Activated T-cell treated with anti-CD3 and anti-CD28 coated beads, Interleukin-2, amount 50 U/mL, for 72 hours (primary cell): ENCODE data around the gene NUDT21. TPM values are rescaled to one million over a fixed set of nuclear protein-coding genes. Genes with fewer than 3 reads are reported as not detected.
"Not testable (repeated sequence)": the region's sequence is repeated elsewhere in the genome, so short reads cannot be mapped to it uniquely, and the experiment has no call there.

ENCODE experiments used
- ATAC-seq, 2 donors: fragments of 150-1000 bp; cut with Tn5 transposase; replicated peaks in 1 of 2; 2 replicates each; pipeline ENCODE4 v1.10.0; 2021; ENCODE audit warnings: moderate library complexity in 2 of 2, mild to moderate bottlenecking in 1 of 2
- DNase-seq, 2 donors: peaks; one replicate each; pipeline ENCODE4 v3.0.0; 2021 to 2022; ENCODE audit warnings: mixed read lengths in 1 of 2
- H3K27ac Mint-ChIP-seq: one replicate; pipeline ENCODE4 v1.8.0; 2022; ENCODE audit warnings: mild to moderate bottlenecking, moderate library complexity, mixed read lengths
- H3K27me3 Mint-ChIP-seq: one replicate; pipeline ENCODE4 v1.8.0; 2022; ENCODE audit warnings: low read depth, mixed read lengths
- H3K36me3 Mint-ChIP-seq, 2 donors: one replicate each; pipeline ENCODE4 v1.8.0; 2022; ENCODE audit warnings: mixed read lengths in 2 of 2, mild to moderate bottlenecking in 1 of 2; ENCODE audit not compliant: insufficient read depth in 2 of 2
- H3K4me1 Mint-ChIP-seq: one replicate; pipeline ENCODE4 v1.8.0; 2022; ENCODE audit warnings: low read depth, mixed read lengths
- H3K4me3 Mint-ChIP-seq, 2 donors: one replicate each; pipeline ENCODE4 v1.8.0; 2022; ENCODE audit warnings: mild to moderate bottlenecking in 2 of 2, mixed read lengths in 2 of 2, moderate library complexity in 2 of 2
- H3K9me3 Mint-ChIP-seq, 2 donors: one replicate each; pipeline ENCODE4 v1.8.0; 2022; ENCODE audit warnings: mixed read lengths in 2 of 2
- total RNA-seq, 2 donors: library from RNA; stranded (reverse); gene quantifications; one replicate each; pipeline ENCODE4 v1.2.3, GENCODE V29; 2022

Gene NUDT21
- total RNA-seq, 2 donors from 2014 or later = 304 to 350 TPM

DNA sequence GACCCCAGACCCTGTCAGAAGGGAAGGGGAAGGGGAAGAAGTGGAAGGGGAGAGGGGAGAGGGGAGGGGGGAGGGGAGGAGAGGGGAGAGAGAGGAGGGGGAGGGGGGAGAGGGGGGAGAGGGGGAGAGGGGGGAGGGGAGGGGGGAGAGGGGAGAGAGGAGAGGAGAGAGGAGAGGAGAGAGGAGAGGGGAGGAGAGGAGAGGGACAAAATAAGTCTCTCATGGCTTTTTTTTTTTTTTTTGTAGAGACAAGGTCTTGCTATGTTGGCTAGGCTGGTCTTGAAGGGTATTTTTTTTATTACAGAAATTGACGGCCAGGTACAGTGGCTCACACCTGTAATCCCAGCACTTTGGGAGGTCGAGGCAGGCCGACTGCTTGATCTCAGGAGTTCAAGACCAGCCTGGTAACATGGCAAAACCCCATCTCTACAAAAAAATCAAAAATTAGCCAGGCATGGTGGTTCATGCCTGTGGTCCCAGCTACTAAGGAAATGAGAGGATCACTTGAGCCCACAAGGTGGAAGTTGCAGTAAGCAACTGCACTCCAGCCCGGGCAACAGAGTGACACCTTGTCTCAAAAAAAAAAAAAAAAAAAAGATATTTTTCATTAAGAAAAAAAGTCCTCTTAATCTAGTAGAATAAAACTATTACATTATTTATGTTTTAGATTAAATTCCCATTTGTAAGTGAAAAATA, 45.0 kb downstream of the NUDT21 start:
- no peak overlapping the region for H3K27ac Mint-ChIP-seq
- H3K9me3 Mint-ChIP-seq = no peaks in the 10 kb centered on the region
- H3K4me3 Mint-ChIP-seq = no peak overlapping the region
- H3K27me3 Mint-ChIP-seq = no peaks in the 10 kb centered on the region
- H3K36me3 Mint-ChIP-seq = peaks cover 4 to 9% of the 10 kb centered on the region in 2 donors
- ATAC-seq = no peak
- no peak for DNase-seq
- H3K4me1 Mint-ChIP-seq = no peaks in the 10 kb centered on the region

DNA sequence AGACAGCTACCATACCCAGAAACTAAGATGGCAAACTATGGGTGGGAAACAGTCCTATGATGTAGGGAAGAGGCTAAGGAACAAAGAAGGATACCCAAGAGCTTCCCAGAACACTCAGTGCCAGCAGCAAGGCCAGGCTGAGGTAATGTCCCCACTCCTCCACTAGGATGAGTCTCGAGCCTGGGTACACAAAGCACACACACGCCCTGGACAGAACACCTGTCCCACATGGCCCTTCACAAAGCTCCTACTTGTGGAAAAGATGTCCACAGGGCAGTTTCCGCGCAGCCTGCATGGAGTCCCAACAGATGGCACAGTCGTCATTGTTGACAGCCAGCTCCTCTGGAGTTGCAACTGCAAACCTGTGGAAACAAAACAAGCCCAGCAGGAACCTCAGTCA, 49.6 kb downstream of the NUDT21 start:
- no peak for DNase-seq
- no peak overlapping the region for H3K27ac Mint-ChIP-seq
- H3K9me3 Mint-ChIP-seq = no peaks in the 10 kb centered on the region
- H3K27me3 Mint-ChIP-seq = no peaks in the 10 kb centered on the region
- H3K4me1 Mint-ChIP-seq = no peaks in the 10 kb centered on the region
- ATAC-seq = no peak
- H3K36me3 Mint-ChIP-seq = peaks cover 7 to 16% of the 10 kb centered on the region in 2 donors
- H3K4me3 Mint-ChIP-seq = no peak overlapping the region

DNA sequence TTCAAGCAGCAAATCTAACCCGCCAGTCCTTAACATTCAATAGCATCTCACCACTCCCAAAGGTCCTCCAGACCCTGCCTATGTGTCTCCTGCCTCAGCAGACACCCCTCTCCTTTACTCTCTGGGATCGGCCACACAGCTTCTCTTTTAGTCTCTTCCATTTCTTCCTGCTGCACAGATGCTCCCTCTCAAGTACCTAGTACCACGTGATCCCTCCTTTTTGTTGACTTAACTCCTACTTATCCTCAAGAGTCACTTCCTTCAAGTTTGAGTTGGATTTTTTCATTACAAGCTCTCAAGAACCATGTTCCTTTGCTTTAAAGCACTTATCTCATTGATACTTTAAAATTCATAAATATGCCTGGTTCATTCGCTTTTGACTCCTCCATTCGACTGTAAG, 50.7 kb downstream of the NUDT21 start:
- ATAC-seq (no peak), DNase-seq (no peak)
- no peaks in the 10 kb centered on the region for H3K9me3 Mint-ChIP-seq
- H3K36me3 Mint-ChIP-seq = peaks cover 7 to 20% of the 10 kb centered on the region in 2 donors
- no peak overlapping the region for H3K4me3 Mint-ChIP-seq
- H3K27ac Mint-ChIP-seq = no peak overlapping the region
- H3K4me1 Mint-ChIP-seq = no peaks in the 10 kb centered on the region
- H3K27me3 Mint-ChIP-seq = no peaks in the 10 kb centered on the region

DNA sequence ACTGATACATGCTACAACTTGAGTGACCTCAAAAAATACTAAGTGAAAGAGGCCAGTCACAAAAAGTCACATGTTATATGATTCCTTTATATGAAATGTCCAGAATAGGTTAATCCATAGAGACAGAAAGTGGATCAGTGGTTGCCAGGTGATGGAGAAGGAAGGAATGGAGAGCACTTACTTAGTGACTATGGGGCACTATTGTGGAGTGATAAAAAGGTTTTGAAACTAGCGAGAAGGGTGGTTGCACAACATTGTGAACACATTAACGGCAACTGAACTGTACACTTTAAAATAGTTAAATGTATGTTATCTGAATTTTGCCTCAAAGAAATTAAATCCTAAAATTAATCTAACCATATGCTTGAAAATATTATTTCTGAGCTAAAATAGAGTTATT, 51.6 kb downstream of the NUDT21 start:
- ATAC-seq = no peak
- H3K27ac Mint-ChIP-seq = no peak overlapping the region
- no peaks in the 10 kb centered on the region for H3K27me3 Mint-ChIP-seq
- DNase-seq = no peak
- no peak overlapping the region for H3K4me3 Mint-ChIP-seq
- H3K36me3 Mint-ChIP-seq = peaks cover 7 to 23% of the 10 kb centered on the region in 2 donors
- no peaks in the 10 kb centered on the region for H3K4me1 Mint-ChIP-seq
- no peaks in the 10 kb centered on the region for H3K9me3 Mint-ChIP-seq

DNA sequence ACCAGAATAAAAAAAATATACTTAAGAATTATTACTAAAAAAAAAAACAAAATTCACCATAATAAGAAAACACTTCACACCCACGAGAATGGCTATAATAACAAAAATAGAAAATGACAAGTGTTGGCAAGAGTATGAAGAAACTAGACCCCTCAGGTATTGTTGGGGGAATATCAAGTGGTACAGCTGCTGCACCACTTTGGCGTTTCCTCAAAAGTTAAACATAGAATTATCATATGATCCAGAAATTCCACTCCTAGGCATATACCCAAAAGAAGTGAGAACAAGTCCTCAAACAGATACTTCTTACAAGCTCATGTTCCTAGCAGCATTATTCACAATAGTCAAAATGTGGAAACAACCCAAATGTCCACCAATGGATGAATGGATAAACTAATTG, 52.1 kb downstream of the NUDT21 start:
- ATAC-seq (no peak), DNase-seq (no peak)
- Mint-ChIP-seq H3K36me3 (peaks cover 8 to 22% of the 10 kb centered on the region in 2 donors), H3K27ac (no peak overlapping the region), H3K9me3 (no peaks in the 10 kb centered on the region), H3K4me1 (peaks cover under 1% of the 10 kb centered on the region), H3K4me3 (no peak overlapping the region), H3K27me3 (no peaks in the 10 kb centered on the region)

DNA sequence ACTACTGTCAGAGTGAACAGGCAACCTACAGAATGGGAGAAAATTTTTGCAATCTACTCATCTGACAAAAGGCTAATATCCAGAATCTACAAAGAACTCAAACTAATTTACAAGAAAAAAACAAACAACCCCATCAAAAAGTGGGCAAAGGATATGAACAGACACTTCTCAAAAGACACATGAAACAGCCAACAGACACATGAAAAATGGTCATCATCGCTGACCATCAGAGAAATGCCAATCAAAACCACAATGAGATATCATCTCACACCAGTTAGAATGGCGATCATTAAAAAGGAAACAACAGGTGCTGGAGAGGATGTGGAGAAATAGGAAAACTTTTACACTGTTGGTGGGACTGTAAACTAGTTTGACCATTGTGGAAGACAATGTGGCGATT, 54.4 kb downstream of the NUDT21 start:
- not testable (repeated sequence) for H3K4me1 Mint-ChIP-seq
- H3K36me3 Mint-ChIP-seq = peaks cover 12 to 31% of the 10 kb centered on the region in 2 donors

DNA sequence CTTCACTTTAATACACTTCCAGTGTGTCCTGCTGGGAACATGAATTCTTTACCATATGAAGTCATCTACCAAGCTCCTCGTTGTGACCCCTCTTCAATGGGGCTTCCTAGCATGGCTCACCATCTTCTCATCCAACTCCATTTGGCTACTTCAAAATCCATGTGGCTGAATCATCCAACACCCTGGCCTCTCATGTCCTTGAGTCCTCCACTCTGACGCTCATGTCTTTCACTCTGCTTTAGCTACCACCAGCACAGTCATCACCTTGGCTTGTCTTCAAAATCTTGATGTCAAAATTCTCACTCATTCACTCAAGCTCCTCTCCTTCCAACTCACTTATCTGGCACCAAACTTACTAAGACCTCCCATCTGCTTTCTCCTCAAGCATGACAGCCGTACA, 61.6 kb downstream of the NUDT21 start:
- H3K4me1 Mint-ChIP-seq = peaks cover 6% of the 10 kb centered on the region
- DNase-seq (no peak), ATAC-seq (no peak)
- H3K27me3 Mint-ChIP-seq = no peaks in the 10 kb centered on the region
- no peak overlapping the region for H3K27ac Mint-ChIP-seq
- H3K36me3 Mint-ChIP-seq = peaks cover 14 to 28% of the 10 kb centered on the region in 2 donors
- no peak overlapping the region for H3K4me3 Mint-ChIP-seq
- H3K9me3 Mint-ChIP-seq = no peaks in the 10 kb centered on the region

More for the DNA sequence above, 54.4 kb downstream of the NUDT21 start:
- not testable (repeated sequence) for H3K27me3 Mint-ChIP-seq, ATAC-seq, H3K9me3 Mint-ChIP-seq, DNase-seq, H3K27ac Mint-ChIP-seq, H3K4me3 Mint-ChIP-seq

DNA sequence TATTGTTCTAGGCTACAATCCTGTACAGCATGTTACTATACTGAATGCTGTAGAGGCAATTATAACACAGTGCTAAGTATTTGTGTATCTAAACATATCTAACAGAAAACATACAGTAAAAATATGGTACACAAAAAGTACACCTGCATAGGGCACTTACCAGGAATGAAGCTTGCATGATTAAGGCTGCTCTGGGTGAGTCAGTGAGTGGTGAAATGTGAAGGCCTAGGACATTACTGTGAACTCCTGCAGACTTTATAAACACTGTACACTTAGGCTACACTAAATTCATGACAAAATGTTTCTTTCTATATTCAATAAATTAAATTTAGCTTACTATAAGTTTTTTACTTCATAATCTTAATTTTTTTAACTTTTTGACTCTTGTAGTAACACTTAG, 62.9 kb downstream of the NUDT21 start:
- no peaks in the 10 kb centered on the region for H3K4me1 Mint-ChIP-seq
- DNase-seq (no peak), ATAC-seq (no peak)
- no peak overlapping the region for H3K27ac Mint-ChIP-seq
- H3K4me3 Mint-ChIP-seq = no peak overlapping the region
- peaks cover 3 to 4% of the 10 kb centered on the region in 2 donors for H3K9me3 Mint-ChIP-seq
- H3K36me3 Mint-ChIP-seq = peaks cover 19 to 35% of the 10 kb centered on the region in 2 donors
- H3K27me3 Mint-ChIP-seq = no peaks in the 10 kb centered on the region

DNA sequence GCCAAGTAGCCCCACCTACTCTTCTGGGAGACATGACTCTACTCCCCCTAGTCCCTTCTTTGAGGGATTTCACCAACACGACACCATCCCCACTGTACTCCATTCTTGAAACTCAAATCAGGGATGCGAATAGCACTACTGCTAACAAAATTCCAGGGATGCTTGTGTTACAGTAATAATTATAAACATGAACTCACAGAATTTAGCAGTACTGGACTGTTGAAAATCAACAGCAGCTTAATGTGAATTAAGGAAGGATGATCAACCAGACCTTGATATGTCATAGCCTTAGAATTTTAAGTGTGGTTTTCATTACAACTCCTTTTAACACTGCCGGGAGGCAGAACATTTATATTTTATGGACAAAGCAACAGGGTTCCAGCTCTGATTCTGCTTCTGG, 63.7 kb downstream of the NUDT21 start:
- Mint-ChIP-seq H3K9me3 (peaks cover 3 to 4% of the 10 kb centered on the region in 2 donors), H3K27ac (no peak overlapping the region), H3K36me3 (peaks cover 23 to 40% of the 10 kb centered on the region in 2 donors), H3K4me3 (no peak overlapping the region), H3K4me1 (no peaks in the 10 kb centered on the region), H3K27me3 (no peaks in the 10 kb centered on the region)
- DNase-seq (no peak), ATAC-seq (no peak)

DNA sequence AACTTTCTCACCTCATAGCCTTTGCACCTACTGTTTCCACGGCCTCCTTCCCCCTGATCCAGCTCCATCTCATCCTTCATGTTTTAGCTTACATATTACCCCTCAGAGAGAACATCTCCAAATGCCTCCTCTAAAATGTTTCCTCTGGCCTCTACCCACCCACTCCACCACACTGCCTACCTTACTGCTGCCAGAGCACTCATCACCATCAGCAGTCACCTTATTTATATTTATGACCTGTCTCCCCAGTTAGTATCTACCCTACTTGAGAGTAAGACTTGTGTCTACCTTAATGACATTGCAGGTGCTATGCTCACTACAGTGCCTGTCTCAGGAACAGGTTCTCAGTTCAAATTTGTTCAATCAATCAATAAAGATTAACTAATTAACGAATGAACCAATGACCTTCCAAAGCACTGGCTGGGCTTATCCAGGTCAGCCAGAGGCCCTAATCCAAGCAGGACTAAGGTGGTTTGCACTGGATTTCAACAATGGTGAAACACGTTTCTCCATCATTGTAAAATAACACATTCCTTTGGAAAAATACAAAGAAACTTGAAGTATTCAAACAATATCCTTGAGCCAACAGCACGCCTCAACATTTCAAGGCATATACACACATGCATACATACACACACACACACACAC, 66.9 kb downstream of the NUDT21 start:
- ATAC-seq (no peak), DNase-seq (no peak)
- H3K9me3 Mint-ChIP-seq = peaks cover 8 to 14% of the 10 kb centered on the region in 2 donors
- H3K27me3 Mint-ChIP-seq = no peaks in the 10 kb centered on the region
- H3K4me1 Mint-ChIP-seq = no peaks in the 10 kb centered on the region
- peaks cover 33 to 55% of the 10 kb centered on the region in 2 donors for H3K36me3 Mint-ChIP-seq
- peak overlapping the region; percentile 10 for H3K27ac Mint-ChIP-seq
- H3K4me3 Mint-ChIP-seq = no peak overlapping the region

DNA sequence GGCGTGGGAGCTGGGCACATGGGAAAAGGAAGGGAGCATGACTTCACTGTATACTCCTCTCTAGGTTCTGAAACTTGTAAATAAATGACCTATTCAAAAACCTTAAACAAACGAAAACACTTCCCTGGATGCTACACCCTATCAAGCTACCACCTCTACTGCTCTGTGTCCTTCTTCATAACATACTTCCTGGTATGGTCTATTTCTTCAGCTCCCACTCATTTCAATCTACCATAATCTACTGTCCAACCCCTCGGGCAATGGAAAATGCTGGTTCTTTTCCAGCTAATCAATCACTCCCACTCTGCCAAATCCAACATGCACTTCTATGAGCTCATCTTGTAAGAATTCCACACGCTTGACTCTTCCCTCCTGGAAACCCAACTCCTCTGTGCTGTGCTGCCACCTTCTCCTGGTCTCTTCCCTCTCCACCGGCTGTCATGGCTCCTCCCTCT, 68.2 kb downstream of the NUDT21 start:
- H3K27me3 Mint-ChIP-seq = no peaks in the 10 kb centered on the region

DNA sequence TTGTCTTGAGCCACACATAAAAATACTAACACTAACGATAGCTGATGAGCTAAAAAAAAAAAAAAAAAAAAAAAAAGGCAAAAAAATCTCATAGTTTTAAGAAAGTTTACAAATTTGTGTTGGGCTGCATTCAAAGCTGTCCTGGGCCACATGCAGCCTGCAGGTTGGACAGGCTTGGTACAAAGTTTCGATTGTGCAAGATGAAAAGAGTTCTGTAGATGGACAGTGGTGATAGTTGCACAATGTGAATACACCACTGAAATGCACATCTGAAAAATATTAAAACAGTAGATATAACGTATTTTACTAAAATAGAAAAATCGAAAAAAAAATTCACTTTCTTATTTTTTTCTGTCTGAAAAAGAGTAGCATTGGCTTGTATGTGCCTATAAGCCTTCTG, 68.7 kb downstream of the NUDT21 start:
- Mint-ChIP-seq H3K4me3 (no peak overlapping the region), H3K27me3 (no peaks in the 10 kb centered on the region), H3K27ac (no peak overlapping the region), H3K36me3 (peaks cover 33 to 65% of the 10 kb centered on the region in 2 donors), H3K4me1 (no peaks in the 10 kb centered on the region), H3K9me3 (peaks cover 8 to 14% of the 10 kb centered on the region in 2 donors)
- DNase-seq (no peak), ATAC-seq (no peak)

More for the DNA sequence above, 68.2 kb downstream of the NUDT21 start:
- ATAC-seq (no peak), DNase-seq (no peak)
- Mint-ChIP-seq H3K36me3 (peaks cover 34 to 65% of the 10 kb centered on the region in 2 donors), H3K4me3 (no peak overlapping the region), H3K4me1 (no peaks in the 10 kb centered on the region), H3K9me3 (peaks cover 8 to 14% of the 10 kb centered on the region in 2 donors), H3K27ac (no peak overlapping the region)

DNA sequence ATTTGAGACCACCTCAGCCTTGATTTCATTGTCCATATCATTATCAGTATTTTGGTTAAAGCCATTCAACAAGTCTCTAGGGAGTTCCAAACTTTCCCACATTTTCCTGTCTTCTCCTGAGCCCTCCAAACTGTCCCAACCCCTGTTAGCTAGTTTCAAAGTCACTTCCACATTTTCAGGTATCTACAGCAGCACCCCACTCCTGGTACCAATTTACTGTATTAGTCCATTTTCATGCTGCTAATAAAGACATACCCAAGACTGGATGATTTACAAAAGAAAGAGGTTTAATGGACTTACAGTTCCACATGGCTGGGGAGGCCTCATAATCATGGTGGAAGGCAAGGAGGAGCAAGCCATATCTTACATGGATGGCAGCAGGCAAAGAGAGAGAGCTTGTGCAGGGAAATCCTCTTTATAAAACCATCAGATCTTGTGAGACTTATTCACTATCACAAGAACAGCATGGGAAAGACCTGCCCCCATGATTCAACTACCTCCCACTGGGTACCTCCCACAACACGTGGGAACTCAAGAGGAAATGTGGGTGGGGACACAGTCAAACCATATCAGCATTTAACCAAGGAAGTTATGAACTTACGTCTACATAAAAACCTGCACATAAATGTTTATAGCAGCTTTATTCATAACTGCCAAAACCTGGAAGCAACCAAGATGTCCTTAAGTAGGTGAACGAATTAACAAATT, 70.2 kb downstream of the NUDT21 start:
- not testable (repeated sequence) for H3K4me1 Mint-ChIP-seq, ATAC-seq, H3K4me3 Mint-ChIP-seq, H3K27me3 Mint-ChIP-seq, H3K27ac Mint-ChIP-seq, DNase-seq
- Mint-ChIP-seq H3K9me3 (peaks cover 8 to 14% of the 10 kb centered on the region in 2 donors), H3K36me3 (peaks cover 33 to 62% of the 10 kb centered on the region in 2 donors)
